ENCODE data around the gene CAMK2A.

Gene CAMK2A

GRCh38 chr5:150309101-150309885 is 19.7 kb upstream of the CAMK2A start:
- Histone ChIP-seq H3K27ac (no peak overlapping the region), H3K9ac (no peak overlapping the region), H3K4me2 (no peak overlapping the region)

GRCh38 chr5:150307617-150308426 is 18.2 kb upstream of the CAMK2A start:
- Histone ChIP-seq H3K4me2 (no peak overlapping the region), H3K9ac (no peak overlapping the region), H3K79me2 (ENCODE audit: insufficient read depth, low read depth) (no peaks in the 10 kb centered on the region), H2AFZ (ENCODE audit: low read depth) (no peak overlapping the region), H3K4me3 (IDR thresholded peaks at IDR 0.05; ENCODE audit: insufficient read depth, low read depth, low read length) (no peak overlapping the region), H3K4me1 (ENCODE audit: low read depth, poor library complexity, severe bottlenecking) (peaks cover 6% of the 10 kb centered on the region), H3K27me3 (ENCODE audit: insufficient read depth, low read depth) (no peaks in the 10 kb centered on the region), H4K20me1 (ENCODE audit: insufficient read depth) (no peaks in the 10 kb centered on the region), H3K36me3 (ENCODE audit: insufficient read depth) (no peaks in the 10 kb centered on the region), H3K27ac (no peak overlapping the region)
- no peak for TF ChIP-seq CTCF (conservative IDR thresholded peaks at IDR 0.05; ENCODE audit: low read depth, low read length)

More at GRCh38 chr5:150309101-150309885, 19.7 kb upstream of the CAMK2A start:
- Histone ChIP-seq H2AFZ (ENCODE audit: low read depth) (no peak overlapping the region), H3K79me2 (ENCODE audit: insufficient read depth, low read depth) (no peaks in the 10 kb centered on the region), H3K4me1 (ENCODE audit: low read depth, poor library complexity, severe bottlenecking) (peaks cover 18% of the 10 kb centered on the region), H4K20me1 (ENCODE audit: insufficient read depth) (no peaks in the 10 kb centered on the region), H3K4me3 (IDR thresholded peaks at IDR 0.05; ENCODE audit: insufficient read depth, low read depth, low read length) (no peak overlapping the region), H3K27me3 (ENCODE audit: insufficient read depth, low read depth) (no peaks in the 10 kb centered on the region), H3K36me3 (ENCODE audit: insufficient read depth) (no peaks in the 10 kb centered on the region)
- no peak for TF ChIP-seq CTCF (conservative IDR thresholded peaks at IDR 0.05; ENCODE audit: low read depth, low read length)

GRCh38 chr5:150306775-150307174 is 17.2 kb upstream of the CAMK2A start:
- H4K20me1 ChIP-seq (ENCODE audit: insufficient read depth) = no peaks in the 10 kb centered on the region
- no peaks in the 10 kb centered on the region for H3K27me3 ChIP-seq (ENCODE audit: insufficient read depth, low read depth)
- H3K36me3 ChIP-seq (ENCODE audit: insufficient read depth) = no peaks in the 10 kb centered on the region
- H3K9ac ChIP-seq = no peak overlapping the region
- no peak for TF ChIP-seq CTCF (conservative IDR thresholded peaks at IDR 0.05; ENCODE audit: low read depth, low read length)
- no peak overlapping the region for H3K4me3 ChIP-seq (IDR thresholded peaks at IDR 0.05; ENCODE audit: insufficient read depth, low read depth, low read length)
- peaks cover 6% of the 10 kb centered on the region for H3K4me1 ChIP-seq (ENCODE audit: low read depth, poor library complexity, severe bottlenecking)
- no peak overlapping the region for H2AFZ ChIP-seq (ENCODE audit: low read depth)
- H3K79me2 ChIP-seq (ENCODE audit: insufficient read depth, low read depth) = no peaks in the 10 kb centered on the region
- no peak overlapping the region for H3K4me2 ChIP-seq
- H3K27ac ChIP-seq = no peak overlapping the region

- no peak overlapping the region for H3K4me3 ChIP-seq (IDR thresholded peaks at IDR 0.05; ENCODE audit: insufficient read depth, low read depth, low read length)
- H2AFZ ChIP-seq (ENCODE audit: low read depth) = no peak overlapping the region
- no peaks in the 10 kb centered on the region for H3K27me3 ChIP-seq (ENCODE audit: insufficient read depth, low read depth)
- no peaks in the 10 kb centered on the region for H3K79me2 ChIP-seq (ENCODE audit: insufficient read depth, low read depth)
- no peak overlapping the region for H3K9ac ChIP-seq
- H3K36me3 ChIP-seq (ENCODE audit: insufficient read depth) = no peaks in the 10 kb centered on the region
- H3K27ac ChIP-seq = no peak overlapping the region
- peaks cover 6% of the 10 kb centered on the region for H3K4me1 ChIP-seq (ENCODE audit: low read depth, poor library complexity, severe bottlenecking)
- no peaks in the 10 kb centered on the region for H4K20me1 ChIP-seq (ENCODE audit: insufficient read depth)
- H3K4me2 ChIP-seq = no peak overlapping the region
- TF ChIP-seq CTCF (conservative IDR thresholded peaks at IDR 0.05; ENCODE audit: low read depth, low read length) = no peak
Measured at GRCh38 chr5:150305557-150305956, 16.0 kb upstream of the CAMK2A start.
